GM21529 (cell line): ENCODE data around the gene RARRES2.
A peak's percentile ranks its signal among the peaks of the same experiment; 100 is the strongest.
"Not testable (repeated sequence)": the region's sequence is repeated elsewhere in the genome, so short reads cannot be mapped to it uniquely, and the experiment has no call there.

Source experiments
- ATAC-seq: cut with Tn5 transposase; IDR thresholded peaks from one replicate; pipeline ENCODE4 v1.9.1; 2021; ENCODE audit not compliant: unreplicated experiment

The RARRES2 gene

DNA sequence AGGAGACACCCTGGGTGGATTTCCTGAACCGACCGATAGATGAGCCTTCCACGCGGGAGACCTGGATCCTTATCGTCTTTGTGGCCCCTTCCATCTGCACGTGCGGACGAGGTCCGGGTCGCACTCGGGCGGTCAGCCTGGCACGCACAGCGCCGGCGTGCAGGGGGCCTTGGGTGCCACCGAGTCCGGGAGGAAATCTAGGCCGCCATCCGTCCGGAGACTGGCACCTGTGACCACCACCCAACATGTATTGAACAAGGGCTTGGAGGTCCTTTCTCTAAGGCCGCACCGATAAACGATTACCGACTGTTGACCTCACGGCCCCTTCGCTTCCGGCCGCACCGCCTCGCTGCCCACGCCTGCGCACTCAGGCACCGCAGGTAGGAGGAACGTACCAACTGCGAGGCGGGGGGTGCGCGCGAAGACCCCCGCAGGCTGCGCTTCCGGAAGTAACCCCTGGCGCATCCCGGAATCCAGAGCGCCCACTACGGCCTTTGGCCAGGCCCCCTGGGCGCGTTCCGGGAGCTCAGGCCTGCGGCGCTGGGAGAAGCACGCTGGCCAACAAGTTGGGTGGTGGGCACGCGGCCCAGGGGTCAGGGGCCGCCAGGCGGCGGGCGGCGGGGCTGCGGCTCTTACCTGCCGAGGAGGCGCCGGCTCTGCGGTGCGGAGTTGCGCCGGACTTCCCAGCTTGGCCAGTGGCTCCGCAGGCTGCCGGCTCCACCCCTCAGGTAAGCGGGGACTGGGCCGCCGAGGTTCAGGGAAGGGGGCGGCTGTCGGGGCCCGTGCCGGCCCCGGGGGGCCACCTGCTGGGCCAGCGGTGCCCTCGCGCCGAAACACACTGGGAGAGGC is 18.4 kb downstream of the RARRES2 start, which contains the start of the genes ACTR3C and LRRC61:
ACTR3C (minus strand) TSS at position 713 of the 849 bp plus-strand sequence. CDS start 28,249 bp downstream, outside the sequence.
LRRC61 (plus strand) TSS at position 523 of the 849 bp plus-strand sequence. CDS start 13,507 bp downstream, outside the sequence.
- peak; percentile 63 for ATAC-seq

GRCh38 chr7:150322114-150322832 is 19.2 kb downstream of the RARRES2 start:
- peak; percentile 35 for ATAC-seq

DNA sequence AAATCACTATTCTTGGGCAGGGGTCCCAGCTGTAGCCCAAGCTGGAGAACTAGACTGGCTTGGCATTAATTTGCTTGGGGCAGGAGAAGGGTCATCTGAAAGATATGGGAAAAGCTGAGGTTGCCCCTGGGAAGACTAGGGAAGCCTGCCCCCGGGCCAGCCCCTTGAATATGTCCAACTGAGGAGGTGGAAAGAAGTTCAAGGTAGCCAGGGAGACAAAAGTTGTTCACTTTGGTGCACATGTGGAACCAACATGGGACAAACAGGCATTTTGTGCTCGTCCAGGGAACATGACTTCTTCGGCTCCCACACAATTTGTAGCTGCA is 19.7 kb downstream of the RARRES2 start:
- ATAC-seq: no peak

- no peak for ATAC-seq
Measured at GRCh38 chr7:150317748-150318444, 23.5 kb downstream of the RARRES2 start.

DNA sequence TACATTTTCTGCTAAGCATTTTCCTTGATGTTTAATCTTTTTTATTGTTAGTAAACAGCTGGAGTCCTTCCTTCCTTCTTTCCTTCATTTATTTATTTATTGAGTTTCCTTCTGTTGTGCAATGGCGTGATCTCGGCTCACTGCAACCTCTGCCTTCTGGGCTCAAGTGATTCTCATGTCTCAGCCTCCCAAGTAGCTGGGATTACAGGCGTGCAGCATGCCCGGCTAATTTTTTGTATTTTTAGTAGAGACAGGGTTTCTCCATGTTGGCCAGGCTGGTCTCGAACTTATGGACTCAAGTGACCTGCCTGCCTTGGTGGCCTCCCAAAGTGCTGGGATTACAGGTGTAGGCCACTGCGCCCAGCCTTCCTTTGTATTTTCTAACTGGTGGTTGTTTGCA is 24.4 kb downstream of the RARRES2 start:
- ATAC-seq: not testable (repeated sequence)

DNA sequence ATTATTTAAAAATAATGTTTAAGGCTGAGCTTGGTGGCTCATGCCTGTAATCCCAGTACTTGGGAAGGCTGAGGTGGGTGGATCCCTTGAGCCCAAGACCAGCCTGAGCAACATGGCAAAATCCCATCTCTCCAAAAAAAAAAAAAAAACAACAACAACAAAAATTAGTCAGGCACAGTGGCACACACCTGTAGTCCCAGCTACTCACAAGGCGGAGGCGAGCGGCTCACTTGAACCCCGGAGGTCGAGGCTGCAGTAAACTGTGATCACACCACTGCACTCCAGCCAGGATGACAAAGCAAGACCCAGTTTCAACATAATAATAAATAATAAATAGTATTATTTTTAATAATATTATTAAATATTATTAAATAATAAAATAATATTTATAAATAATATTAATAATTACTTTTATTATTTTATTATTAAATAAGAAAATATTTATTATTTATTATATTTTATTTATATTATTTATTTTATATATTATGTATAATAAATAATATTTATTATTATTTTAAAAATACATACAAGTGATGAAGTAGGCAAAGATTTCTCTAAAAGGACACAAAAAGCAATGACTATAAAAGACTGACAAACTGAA is 26.7 kb downstream of the RARRES2 start:
- ATAC-seq: no peak

DNA sequence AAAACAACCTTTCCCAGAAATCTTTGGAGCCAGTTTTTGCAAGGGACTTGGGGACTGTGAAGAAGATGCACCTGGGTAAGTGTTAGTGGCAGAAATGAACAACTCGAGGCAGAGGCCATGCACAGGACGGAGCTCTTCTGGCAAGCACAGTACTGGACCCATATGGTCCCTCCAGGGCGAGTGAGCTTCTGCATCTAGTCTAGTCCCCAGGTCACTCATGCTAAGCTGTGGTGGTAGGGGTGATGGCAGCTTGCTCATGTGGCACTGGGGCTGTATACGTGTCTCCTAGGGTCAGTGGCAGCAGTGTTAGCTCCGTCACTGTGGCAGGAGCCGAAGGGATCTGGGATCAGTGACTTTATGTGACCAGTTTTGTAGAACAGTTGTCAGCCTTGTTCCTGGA is 27.6 kb downstream of the RARRES2 start:
- ATAC-seq: no peak

GRCh38 chr7:150313367-150313809 is 28.0 kb downstream of the RARRES2 start:
- no peak for ATAC-seq

DNA sequence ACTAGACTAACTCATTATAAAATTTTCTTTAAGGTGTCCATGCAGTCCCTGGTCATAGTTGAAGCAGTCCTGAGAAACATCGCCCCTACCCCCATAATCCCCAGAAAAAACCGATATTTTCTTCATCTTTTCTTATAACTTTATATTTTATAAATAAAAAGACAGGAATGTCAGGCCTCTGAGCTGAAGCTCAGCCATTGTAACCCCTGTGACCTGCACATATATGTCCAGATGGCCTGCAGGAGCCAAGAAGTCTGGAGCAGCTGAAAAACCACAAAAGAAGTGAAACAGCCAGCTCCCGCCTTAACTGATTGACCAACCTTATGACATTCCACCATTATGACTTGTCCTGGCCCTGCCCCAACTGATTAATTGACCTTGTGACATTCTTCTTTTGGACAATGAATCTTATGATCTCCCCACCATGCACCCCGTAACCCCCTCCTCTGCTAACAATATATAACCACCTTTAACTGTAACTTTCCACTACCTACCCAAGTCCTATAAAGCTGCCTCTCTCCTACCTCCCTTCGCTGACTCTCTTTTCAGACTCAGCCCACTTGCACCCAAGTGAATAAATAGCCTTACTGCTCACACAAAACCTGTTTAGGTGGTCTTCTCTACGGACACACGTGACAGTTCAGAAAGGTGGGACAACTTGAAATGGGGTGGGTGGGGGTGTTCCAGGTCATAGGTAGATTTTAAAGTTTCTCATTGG is 28.6 kb downstream of the RARRES2 start:
- not testable (repeated sequence) for ATAC-seq

GRCh38 chr7:150311711-150312110 is 29.7 kb downstream of the RARRES2 start:
- ATAC-seq: no peak

GRCh38 chr7:150311146-150311545 is 30.3 kb downstream of the RARRES2 start:
- no peak for ATAC-seq

- no peak for ATAC-seq
Measured at GRCh38 chr7:150308575-150308974, 32.9 kb downstream of the RARRES2 start.

DNA sequence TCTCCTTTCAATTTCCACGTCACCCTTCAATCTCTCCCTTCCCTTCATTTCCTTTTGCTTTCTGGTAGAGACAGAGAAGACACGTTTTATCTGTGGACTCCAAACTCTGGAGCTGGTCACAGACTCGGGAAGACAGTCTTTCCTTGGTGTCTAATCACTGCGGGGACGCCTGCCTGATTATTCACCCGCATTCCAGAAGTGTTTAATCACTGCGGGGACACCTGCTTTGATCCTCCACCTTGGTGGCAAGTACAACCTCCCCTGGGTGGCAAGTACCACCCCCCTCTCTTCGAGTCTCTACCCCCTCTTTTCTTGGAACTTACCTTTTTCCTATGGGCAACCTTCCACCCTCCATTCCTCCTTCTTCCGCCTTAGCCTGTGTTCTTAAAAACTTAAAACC is 33.5 kb downstream of the RARRES2 start:
- ATAC-seq: no peak

GRCh38 chr7:150307129-150307528 is 34.3 kb downstream of the RARRES2 start:
- no peak for ATAC-seq

- ATAC-seq: not testable (repeated sequence)
Measured at GRCh38 chr7:150306377-150306776, 35.1 kb downstream of the RARRES2 start.

DNA sequence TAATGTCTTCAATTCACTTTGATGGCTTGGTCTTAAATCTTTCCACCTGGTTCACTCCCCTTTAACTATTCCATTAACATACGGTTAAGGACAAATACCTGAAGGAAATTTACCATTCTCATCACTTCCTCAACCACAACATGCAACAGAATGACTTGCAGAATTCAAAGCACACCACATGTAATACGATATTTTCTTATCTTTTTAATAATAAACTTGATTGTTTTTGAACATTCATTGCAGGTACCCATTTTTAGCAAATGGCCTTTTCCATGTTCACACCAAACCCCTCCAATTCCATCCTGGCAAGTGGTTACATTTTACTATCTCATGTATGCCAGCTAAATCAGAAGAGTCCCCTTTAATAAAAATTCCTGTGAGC is 35.5 kb downstream of the RARRES2 start:
- ATAC-seq: not testable (repeated sequence)

- ATAC-seq: not testable (repeated sequence)
Measured at GRCh38 chr7:150305259-150305902, 36.0 kb downstream of the RARRES2 start.

GRCh38 chr7:150304499-150305258 is 36.8 kb downstream of the RARRES2 start:
- ATAC-seq: not testable (repeated sequence)

- ATAC-seq: not testable (repeated sequence)
Measured at GRCh38 chr7:150302908-150303310, 38.5 kb downstream of the RARRES2 start.
